HFFc6 (cell line): ENCODE measurements around the gene LRFN2. TPM values are rescaled to one million over a fixed set of nuclear protein-coding genes. Genes with fewer than 3 reads are reported as not detected.

ENCODE experiments used
- DNase-seq: peaks from one replicate; pipeline ENCODE4 v3.0.0-alpha.2; 2018
- H3K27ac Mint-ChIP-seq: 2 replicates; pipeline ENCODE4 v1.8.0; 2020; ENCODE audit warnings: mild to moderate bottlenecking, mixed read lengths
- H3K27me3 Mint-ChIP-seq: 2 replicates; pipeline ENCODE4 v1.8.0; 2021; ENCODE audit warnings: mild to moderate bottlenecking, moderate library complexity, mixed read lengths; ENCODE audit not compliant: insufficient read depth
- H3K36me3 Mint-ChIP-seq: 2 replicates; pipeline ENCODE4 v1.8.0; 2021; ENCODE audit warnings: low read depth, mixed read lengths
- H3K4me1 Mint-ChIP-seq: 2 replicates; pipeline ENCODE4 v1.8.0; 2020; ENCODE audit warnings: low read depth, mixed read lengths
- H3K4me3 Mint-ChIP-seq: 2 replicates; pipeline ENCODE4 v1.8.0; 2020; ENCODE audit warnings: mild to moderate bottlenecking, moderate library complexity, mixed read lengths
- H3K9me3 Mint-ChIP-seq: 2 replicates; pipeline ENCODE4 v1.8.0; 2020; ENCODE audit warnings: mild to moderate bottlenecking, mixed read lengths
- total RNA-seq, 6 experiments: library from RNA; stranded (reverse); fragmentation: NEBNext Ultra II Directional; extraction: Animal tissue kit (Norgen Biotek cat#: 25700); gene quantifications; 2 replicates in 1 of 6; 3 replicates in 5 of 6; pipeline ENCODE4 v1.2.3, GENCODE V29; 2021
- TF ChIP-seq, protein P1 (sequence below): fragments of 200-600 bp; sonication (generic); IDR thresholded peaks from 2 replicates; pipeline ENCODE4 v1.5.0; 2021; ENCODE audit warnings: antibody characterized with exemption, mild to moderate bottlenecking

Gene LRFN2
- total RNA-seq, 6 experiments from 2014 or later, result not detected

DNA sequence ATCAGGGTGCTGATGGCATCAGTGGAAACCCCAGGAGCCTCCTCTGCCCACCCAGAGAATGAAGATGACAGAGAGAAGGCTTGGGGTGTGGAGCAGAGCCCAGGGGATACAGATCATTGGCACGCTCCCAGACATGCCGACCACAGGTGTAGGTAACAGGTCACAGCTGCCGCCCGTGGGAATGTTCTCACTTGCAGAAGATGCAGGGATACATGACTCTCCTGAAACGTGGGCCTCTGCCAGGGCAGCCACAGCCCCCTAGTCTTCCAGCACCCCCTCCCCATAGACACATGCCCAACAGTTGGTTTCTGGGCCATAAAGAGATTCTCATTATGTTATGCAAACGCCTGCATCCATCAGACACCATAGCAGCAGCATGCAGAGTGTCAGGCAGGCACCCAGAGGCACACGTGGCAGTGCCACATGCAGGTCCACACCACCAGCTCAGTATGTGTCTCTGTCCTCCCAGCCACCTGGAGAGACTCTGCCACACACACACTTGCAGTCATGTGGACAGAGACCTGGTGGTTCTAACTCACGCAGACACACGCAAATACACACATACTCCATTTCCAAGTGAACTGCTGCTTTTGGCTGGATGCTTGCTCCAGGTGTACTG, 45.5 kb downstream of the LRFN2 start:
- Mint-ChIP-seq H3K27me3 (peaks cover 20% of the 10 kb centered on the region), H3K9me3 (no peaks in the 10 kb centered on the region), H3K4me1 (no peaks in the 10 kb centered on the region)

DNA sequence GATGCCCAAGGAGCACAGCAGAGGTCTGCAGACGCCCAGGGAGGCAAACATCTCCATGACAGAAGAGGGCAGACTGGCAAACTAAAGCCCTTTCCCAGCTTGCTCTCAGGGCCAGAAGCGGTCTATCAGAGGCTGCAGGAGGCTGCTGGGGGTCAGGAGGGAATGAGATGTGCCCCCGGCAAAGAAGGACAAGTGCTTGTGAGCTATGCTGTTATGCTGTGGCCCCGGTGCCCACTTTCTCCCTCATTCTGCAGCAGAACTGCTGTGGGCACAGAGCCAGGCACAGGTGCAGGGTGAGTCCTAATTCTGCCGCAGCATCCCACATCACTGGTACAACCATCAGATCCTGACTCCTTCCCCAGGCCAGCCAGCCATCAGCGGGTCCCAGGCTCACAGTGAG, 46.4 kb downstream of the LRFN2 start:
- no peaks in the 10 kb centered on the region for H3K9me3 Mint-ChIP-seq

More for the DNA sequence above, 45.5 kb downstream of the LRFN2 start:
- H3K4me3 Mint-ChIP-seq, result no peak overlapping the region
- no peak overlapping the region for H3K27ac Mint-ChIP-seq
- no peaks in the 10 kb centered on the region for H3K36me3 Mint-ChIP-seq
- no peak for DNase-seq
- TF ChIP-seq, protein P1, sequence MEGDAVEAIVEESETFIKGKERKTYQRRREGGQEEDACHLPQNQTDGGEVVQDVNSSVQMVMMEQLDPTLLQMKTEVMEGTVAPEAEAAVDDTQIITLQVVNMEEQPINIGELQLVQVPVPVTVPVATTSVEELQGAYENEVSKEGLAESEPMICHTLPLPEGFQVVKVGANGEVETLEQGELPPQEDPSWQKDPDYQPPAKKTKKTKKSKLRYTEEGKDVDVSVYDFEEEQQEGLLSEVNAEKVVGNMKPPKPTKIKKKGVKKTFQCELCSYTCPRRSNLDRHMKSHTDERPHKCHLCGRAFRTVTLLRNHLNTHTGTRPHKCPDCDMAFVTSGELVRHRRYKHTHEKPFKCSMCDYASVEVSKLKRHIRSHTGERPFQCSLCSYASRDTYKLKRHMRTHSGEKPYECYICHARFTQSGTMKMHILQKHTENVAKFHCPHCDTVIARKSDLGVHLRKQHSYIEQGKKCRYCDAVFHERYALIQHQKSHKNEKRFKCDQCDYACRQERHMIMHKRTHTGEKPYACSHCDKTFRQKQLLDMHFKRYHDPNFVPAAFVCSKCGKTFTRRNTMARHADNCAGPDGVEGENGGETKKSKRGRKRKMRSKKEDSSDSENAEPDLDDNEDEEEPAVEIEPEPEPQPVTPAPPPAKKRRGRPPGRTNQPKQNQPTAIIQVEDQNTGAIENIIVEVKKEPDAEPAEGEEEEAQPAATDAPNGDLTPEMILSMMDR, result no peak

DNA sequence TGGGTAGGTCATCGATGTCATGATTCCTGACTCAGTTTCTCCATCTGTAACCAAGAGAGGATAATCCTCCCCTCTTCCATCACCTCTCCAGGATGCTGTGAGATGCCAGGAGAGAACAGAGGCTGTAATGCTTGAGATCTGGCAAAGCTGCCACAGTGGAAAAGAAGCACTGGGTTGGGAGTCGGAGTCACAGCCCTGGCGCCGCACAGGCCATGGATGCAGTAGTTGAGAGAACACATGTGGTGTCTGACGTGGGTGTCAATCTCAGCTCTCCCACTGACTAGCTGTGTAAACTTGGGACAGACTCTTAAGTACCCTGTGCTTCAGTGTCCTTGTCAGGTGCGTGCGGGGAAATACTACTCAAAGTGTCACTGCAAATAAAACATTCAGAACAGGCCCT, 47.3 kb downstream of the LRFN2 start:
- DNase-seq, result no peak
- no peaks in the 10 kb centered on the region for H3K36me3 Mint-ChIP-seq
- H3K4me1 Mint-ChIP-seq, result no peaks in the 10 kb centered on the region
- TF ChIP-seq, protein P1, result no peak
- H3K27me3 Mint-ChIP-seq, result peaks cover 13% of the 10 kb centered on the region
- H3K27ac Mint-ChIP-seq, result no peak overlapping the region
- no peak overlapping the region for H3K4me3 Mint-ChIP-seq
- H3K9me3 Mint-ChIP-seq, result no peaks in the 10 kb centered on the region

More for the DNA sequence above, 46.4 kb downstream of the LRFN2 start:
- no peak overlapping the region for H3K4me3 Mint-ChIP-seq
- peaks cover 16% of the 10 kb centered on the region for H3K27me3 Mint-ChIP-seq
- no peak overlapping the region for H3K27ac Mint-ChIP-seq
- TF ChIP-seq, protein P1, result no peak
- no peak for DNase-seq
- no peaks in the 10 kb centered on the region for H3K4me1 Mint-ChIP-seq
- H3K36me3 Mint-ChIP-seq, result no peaks in the 10 kb centered on the region

DNA sequence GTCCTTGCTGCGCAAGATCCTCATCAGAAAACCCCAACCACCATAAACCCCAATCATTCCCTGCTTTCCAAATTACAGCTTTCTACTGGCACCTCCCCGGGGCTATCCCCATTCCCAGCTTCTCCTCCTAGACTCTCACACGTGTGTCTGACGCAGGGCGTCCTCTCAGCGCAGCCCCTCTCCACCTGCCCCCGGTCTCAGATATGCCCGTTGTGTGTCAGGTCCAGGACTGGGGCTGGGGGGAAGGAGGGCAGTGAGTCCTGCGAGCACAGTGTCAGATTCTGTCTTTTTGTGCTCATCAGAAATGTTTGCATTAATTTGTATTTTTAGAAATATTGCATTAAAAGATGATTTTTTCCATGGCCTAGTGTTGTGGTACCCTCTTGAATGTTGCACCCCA, 48.6 kb downstream of the LRFN2 start:
- H3K27me3 Mint-ChIP-seq, result peaks cover 10% of the 10 kb centered on the region
- no peaks in the 10 kb centered on the region for H3K36me3 Mint-ChIP-seq
- H3K4me3 Mint-ChIP-seq, result no peak overlapping the region
- TF ChIP-seq, protein P1, result no peak
- DNase-seq, result no peak
- no peaks in the 10 kb centered on the region for H3K4me1 Mint-ChIP-seq
- no peak overlapping the region for H3K27ac Mint-ChIP-seq
- H3K9me3 Mint-ChIP-seq, result no peaks in the 10 kb centered on the region

DNA sequence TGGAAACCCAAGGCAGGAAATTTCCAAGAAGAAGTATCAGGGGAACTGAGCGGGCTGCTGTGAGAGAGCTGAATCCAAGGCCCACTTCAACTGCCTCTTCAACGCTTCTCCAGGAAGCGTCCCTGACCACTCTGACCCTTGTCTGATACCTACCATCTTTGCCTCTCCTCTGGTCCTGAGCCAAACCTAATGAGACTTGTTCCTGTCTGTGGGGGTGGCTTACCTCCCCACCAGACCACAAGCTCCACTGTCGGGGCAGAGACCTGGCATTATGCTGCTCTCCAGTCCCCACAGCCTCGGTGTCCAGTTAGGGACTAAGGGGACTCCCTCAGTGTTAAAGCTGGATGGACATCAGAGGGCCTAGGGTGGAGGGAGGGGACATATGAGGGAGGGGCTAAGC, 49.7 kb downstream of the LRFN2 start:
- Mint-ChIP-seq H3K27ac (no peak overlapping the region), H3K4me3 (no peak overlapping the region), H3K9me3 (no peaks in the 10 kb centered on the region), H3K36me3 (no peaks in the 10 kb centered on the region), H3K4me1 (no peaks in the 10 kb centered on the region), H3K27me3 (peaks cover 8% of the 10 kb centered on the region)
- DNase-seq, result no peak
- TF ChIP-seq, protein P1, result no peak
